Activated CD4-positive, alpha-beta T cell treated with anti-CD3 and anti-CD28 coated beads, Interleukin-10, Interleukin-2, amounts not matched to agents 100 ng/mL and 50 ng/mL, durations not matched to agents 16 hours and 8 hours (primary cell): ENCODE measurements around the gene DIP2C.
"Not testable (repeated sequence)": the region's sequence is repeated elsewhere in the genome, so short reads cannot be mapped to it uniquely, and the experiment has no call there.

Source experiments
- DNase-seq: peaks from one replicate; pipeline ENCODE4 v3.0.0-alpha.2; 2020

Gene DIP2C

DNA sequence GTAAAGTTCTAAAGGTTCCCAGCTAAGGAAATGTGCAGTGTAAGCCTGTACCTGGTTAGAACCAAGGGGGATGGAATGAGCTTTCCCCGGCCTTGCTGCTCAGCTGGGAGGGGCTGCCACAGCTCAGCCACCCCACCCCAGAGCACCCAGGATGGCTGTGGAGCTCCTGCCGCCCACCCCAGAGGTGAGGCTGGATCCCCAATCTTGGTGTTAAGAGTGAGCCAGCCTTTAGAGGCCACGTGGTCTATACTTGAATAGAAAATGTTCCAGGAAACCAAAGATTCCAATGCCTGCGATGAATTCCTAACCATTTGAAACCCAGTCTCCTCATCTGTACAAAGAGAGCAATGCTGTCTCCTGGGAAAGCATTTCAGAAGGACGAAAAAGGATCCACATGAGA, 16.5 kb downstream of the DIP2C start:
- DNase-seq = no peak

DNA sequence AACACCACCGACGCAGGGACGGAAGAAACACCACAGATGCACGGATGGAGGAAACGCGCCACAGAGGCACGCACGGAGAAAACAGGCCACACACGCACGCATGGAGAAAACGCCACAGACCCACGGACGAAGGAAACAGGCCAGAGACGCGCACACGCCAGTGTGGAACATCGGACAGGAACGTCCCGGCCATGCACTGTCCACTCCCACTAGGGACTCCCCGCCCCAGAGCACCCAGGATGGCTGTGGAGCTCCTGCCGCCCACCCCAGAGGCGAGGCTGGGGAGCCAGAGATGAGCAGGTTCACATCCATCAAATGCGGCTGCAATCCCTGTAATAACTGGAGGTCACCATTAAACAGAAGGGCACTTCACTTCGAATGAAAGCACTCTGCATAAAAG, 17.3 kb downstream of the DIP2C start:
- no peak for DNase-seq

DNA sequence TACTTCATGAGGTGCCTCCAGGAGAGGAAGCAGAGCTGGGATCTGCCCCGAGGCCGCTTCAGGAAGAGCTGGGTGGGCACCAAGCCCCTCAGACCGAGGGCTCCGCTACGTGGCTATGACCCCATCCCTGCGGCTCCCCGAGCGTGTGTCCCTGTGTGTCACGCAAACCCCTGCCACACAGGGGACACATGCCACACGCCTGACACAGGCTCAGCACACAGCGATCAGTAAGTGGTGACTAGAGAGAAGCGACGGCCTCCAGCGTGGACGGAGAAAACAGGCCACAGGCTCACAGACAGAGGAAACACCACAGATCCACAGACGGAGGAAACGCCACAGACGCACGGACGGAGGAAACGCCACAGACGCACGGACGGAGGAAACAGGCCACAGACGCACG, 18.5 kb downstream of the DIP2C start:
- no peak for DNase-seq

DNA sequence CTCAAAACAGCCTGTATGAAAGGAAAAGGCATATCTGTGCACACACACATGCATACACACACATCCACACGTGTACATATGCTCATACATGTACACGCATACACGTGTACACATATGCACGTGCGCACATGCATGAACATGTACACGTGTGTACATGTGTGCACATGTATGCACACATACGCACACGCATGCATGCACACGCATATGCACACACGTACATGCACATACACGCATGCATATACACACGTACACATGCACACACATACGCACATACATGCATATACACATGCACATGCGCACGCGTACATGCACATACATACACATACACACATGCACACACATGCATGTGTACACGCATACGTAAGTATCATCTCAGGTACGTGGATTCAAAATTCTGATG, 19.4 kb downstream of the DIP2C start:
- DNase-seq = no peak

GRCh38 chr10:668786-669485, 20.5 kb downstream of the DIP2C start:
- DNase-seq = no peak

DNA sequence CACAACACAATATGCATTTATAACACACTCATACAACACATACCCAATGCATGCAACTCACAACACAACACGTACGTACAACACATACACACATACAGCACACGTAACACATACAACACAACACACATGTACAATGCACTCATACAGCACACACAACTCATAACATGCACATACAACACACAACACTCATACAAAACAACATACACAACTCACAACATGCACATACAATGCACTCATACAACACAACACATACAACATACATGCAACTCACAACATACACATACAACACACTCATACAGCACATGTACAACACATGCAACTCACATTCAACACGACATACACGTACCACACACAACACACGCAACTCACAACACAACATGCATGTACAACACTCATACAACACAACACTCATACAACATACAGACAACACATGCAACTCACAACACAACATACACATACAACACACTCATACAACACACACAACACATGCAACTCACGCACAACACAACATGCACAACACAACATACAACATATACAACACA, 21.8 kb downstream of the DIP2C start:
- DNase-seq = no peak

DNA sequence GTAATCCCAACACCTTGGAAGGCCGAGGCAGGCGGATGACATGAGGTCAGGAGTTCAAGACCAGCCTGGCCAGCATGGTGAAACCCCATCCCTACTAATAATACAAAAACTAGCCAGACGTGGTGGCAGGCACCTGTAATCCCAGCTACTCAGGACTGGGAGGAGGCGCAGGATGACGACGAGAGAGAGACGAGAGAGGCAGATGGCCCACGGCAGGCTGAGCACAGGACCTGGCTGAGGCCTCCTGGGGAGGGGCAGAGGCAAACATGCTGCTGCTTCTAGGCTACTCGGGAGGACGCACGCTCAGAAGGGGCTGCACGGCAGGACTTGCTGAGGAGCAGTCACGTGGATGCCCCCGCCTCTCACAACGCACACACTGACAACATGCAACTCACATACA, 22.4 kb downstream of the DIP2C start:
- DNase-seq = no peak

DNA sequence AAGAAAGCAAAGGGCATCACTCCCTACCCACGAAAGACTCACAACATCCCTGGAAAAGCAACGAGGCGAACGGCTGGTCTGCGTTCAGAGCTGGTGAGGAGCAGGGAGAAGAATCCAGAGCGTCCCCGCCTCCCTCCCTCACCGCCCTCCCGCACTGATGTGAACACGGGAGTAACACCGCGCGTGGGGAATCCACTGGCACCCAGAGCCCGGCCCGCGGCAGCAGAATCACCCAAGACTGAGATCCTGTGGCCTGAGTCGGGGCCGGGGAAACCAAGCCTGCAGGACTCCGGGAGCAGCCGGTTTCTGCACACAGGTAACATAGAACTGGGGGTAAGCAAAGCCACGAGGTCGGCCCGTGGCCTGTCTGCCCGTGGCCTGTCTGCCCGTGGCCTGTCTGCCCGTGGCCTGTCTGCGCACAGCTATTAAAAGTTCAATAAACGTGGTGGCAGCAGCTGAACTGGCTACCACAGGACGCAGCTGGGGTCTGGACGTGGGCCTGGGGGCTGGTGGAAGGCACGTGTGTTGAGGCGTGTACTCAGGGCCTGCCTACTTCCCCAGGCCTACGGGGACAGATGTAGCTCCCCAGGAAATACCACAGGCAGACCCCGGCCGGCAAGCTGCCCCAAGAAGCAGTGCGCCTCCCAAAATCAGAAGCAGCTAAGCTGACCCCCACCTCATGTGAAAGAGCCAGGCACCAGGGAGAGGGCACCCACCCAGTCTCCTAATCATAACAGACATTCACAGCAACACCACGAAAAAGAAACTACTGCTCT, 23.0 kb downstream of the DIP2C start:
- DNase-seq = no peak

- no peak for DNase-seq
These were observed 23.8 kb downstream of the DIP2C start for GRCh38 chr10:665579-666091.

DNA sequence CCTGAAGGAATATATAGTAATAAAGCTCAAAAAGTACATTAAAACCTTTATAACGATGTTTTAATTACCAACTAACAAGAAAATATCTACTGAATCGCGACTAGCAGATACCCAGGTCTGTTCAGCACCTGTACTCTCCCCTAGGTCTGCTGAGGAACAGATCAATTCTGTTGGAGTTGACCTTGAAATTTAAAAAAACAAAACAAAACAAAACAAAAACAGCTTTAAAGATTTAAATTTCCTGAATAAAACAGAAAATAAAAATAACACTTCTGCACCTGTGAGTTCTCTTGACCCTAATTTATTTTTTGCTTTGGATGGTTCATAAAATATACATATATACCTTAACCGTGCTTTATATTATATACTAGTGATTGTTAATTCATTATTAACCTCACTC, 24.6 kb downstream of the DIP2C start:
- DNase-seq = no peak

DNA sequence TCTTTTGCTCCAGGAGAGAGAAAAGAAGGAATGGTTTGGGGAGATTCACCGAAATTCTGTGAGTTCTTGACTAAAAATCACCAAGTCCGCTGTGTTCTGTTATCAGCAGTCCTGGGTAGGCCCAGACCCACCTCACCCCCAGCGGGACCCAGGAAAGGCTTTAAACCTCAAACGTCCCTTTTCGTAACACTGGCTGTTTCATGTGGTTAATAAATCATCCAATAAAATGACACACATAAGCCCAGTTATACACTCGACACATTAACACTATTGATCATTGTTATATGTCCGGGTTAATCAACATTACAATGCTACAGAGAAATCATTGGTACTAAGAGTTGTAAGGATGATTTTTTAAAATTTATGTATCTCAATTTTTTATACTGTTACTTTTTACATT, 25.2 kb downstream of the DIP2C start:
- no peak for DNase-seq

DNA sequence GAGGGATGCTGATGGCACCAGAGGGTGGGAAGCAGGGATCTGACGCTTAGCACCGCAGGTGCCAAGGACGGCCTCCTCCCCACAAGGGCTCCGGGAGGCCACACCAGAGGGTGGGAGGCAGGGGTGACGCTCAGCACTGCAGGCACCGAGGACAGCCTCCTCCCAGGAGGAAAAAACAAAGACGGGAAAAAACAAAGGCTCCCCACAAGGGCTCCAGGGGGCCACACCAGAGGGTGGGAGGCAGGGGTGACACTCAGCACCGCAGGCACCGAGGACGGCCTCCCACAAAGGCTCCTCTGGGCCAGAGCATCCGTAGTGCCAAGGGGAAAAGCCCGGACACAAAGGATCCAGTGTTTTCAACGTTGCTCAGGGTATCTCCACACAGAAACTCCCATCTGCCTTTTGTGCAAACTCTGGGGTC, 25.6 kb downstream of the DIP2C start:
- DNase-seq = no peak

GRCh38 chr10:663466-663751, 26.1 kb downstream of the DIP2C start:
- DNase-seq = no peak

DNA sequence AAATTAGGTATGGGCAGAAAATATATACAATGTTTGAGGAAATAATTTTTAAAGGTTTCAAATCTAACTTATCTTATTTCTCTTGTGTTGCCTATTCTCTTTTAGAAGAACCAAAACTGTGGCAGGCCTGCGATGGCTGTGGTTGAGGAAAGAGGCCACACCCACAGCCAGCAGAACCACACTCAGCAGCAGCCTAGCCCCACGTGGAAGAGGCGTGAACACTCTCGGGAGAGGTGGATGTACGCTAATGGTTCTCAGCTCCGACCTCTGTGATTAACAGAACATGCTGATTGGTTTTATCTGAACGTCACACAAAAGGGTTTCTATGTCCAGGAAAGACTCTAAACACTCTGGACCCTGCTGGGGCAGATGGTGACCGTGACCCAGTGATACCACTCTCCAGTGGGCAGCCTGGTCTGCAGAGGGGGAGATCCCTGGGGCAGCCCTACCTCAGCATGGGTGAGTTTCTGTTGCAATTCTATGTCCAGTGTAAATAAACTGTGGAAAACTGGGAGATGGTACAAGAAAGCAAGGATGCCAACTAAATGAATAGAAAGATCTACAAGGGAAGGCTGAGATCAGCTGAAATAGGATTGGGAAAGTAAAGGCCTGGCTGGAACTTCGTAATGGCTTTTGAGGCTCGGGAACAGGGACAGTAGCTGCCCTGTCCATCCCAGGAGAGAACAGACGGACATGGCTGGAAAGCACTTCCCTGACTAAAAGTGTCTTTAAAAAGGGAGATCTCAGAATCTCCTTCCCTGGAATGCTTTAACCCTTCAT, 26.6 kb downstream of the DIP2C start:
- DNase-seq = no peak

DNA sequence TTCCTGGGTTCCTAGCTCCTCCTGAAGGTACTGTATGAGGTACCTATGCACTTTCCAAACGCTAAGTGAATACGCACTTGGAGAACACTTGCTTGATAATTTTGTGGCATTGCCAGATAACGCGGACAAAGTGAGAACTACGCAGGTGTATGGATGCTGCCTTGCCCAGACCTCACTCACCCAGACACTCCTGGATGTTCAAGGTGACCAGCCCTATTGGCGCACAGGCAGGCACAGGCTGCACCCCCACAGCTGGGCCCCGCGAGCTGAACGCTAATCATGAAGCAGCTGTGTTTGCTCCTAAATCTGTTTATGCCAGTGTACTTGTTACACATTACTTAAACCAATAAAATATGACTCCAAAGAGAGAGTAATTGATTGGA, 27.3 kb downstream of the DIP2C start:
- DNase-seq = no peak

DNA sequence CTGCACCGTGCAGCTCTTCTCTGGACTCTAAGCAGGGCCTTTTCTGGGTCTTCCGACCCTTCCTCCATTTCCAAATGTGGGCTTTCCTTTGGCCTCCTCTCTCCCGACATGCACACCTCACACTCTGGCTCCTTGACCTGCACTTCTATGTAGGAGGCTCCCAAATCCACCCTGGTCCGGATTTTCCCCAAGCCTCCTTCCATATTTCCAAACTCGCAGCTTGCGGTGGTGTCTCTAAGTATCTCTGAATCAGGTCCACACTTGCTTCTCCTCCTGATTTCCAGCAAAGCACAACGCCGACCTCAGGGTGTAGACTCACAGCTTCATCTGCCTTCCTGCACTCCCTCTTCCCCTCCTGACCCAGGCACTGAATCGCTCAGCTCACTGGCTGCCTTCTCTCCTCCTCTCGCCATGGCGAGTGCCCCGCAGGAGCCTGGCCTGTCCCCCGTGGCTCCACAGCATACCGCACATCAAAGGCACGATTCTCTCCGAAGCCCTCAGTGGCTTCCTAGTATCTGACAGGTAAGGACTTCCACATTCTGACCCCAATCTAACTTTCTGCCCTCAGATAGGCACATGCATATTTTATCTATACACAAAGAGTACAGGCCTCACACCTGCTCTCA, 27.8 kb downstream of the DIP2C start:
- no peak for DNase-seq

GRCh38 chr10:660970-661596, 28.4 kb downstream of the DIP2C start:
- no peak for DNase-seq

GRCh38 chr10:660413-660969, 29.0 kb downstream of the DIP2C start:
- DNase-seq = no peak

GRCh38 chr10:659688-660141, 29.8 kb downstream of the DIP2C start:
- no peak for DNase-seq

GRCh38 chr10:657816-658350, 31.6 kb downstream of the DIP2C start:
- not testable (repeated sequence) for DNase-seq

DNA sequence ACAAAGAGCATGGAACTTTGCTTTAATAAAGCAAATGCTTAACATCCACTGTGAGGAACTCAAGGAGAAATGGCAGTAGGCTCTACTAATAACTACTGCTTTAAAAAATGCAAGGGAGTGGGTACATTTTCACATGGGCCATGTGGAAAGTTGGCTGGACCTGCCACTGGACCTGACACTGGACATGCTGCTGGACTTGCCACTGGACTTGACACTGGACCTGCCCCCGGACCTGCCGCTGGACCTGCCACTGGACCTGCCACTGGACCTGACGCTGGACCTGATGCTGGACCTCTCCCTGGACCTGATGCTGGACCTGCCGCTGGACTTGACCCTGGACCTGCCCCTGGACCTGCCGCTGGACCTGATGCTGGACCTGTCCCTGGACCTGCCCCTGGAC, 32.6 kb downstream of the DIP2C start:
- DNase-seq = no peak

DNA sequence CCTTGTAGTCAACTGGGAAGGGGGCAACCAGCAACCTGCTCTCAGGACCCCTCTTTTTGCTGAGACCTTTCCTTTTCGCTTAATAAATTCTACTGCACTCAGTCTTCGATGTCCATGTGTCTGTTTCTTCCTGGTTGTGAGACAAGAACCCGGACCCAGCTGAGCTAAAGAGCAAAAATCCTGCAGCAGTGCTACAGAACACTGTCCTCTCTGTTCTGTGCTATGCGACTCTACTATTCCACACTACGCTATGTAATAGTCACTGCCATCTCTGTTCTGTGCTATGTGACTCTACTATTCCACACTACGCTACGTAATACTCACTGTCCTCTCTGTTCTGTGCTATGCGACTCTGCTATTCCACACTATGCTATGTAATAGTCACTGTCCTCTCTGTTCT, 34.3 kb downstream of the DIP2C start:
- no peak for DNase-seq
